Stimulated activated effector memory CD8-positive, alpha-beta T cell treated with anti-CD3 and anti-CD28 coated beads, Interleukin-12 subunit alpha, Interleukin-12 subunit beta, amount 100 ng/mL, for 72 hours (primary cell): ENCODE data around the gene CEP68.
A peak's percentile ranks its signal among the peaks of the same experiment; 100 is the strongest.

Source experiments
- ATAC-seq: fragments of 150-1000 bp; cut with Tn5 transposase; 2 replicates; pipeline ENCODE4 v1.10.0; 2021
- DNase-seq, 2 donors: peaks; one replicate each; pipeline ENCODE4 v3.0.0; 2021 to 2022; ENCODE audit warnings: low spot score in 2 of 2
- H3K27ac Mint-ChIP-seq: one replicate; pipeline ENCODE4 v1.8.0; 2022; ENCODE audit warnings: mild to moderate bottlenecking, mixed read lengths
- H3K36me3 Mint-ChIP-seq: one replicate; pipeline ENCODE4 v1.8.0; 2022; ENCODE audit warnings: mild to moderate bottlenecking, mixed read lengths
- H3K4me1 Mint-ChIP-seq: one replicate; pipeline ENCODE4 v1.8.0; 2022; ENCODE audit warnings: mixed read lengths
- H3K4me3 Mint-ChIP-seq: one replicate; pipeline ENCODE4 v1.8.0; 2022; ENCODE audit warnings: mild to moderate bottlenecking, mixed read lengths
- H3K9me3 Mint-ChIP-seq: one replicate; pipeline ENCODE4 v1.8.0; 2022; ENCODE audit warnings: mixed read lengths

Gene CEP68

DNA sequence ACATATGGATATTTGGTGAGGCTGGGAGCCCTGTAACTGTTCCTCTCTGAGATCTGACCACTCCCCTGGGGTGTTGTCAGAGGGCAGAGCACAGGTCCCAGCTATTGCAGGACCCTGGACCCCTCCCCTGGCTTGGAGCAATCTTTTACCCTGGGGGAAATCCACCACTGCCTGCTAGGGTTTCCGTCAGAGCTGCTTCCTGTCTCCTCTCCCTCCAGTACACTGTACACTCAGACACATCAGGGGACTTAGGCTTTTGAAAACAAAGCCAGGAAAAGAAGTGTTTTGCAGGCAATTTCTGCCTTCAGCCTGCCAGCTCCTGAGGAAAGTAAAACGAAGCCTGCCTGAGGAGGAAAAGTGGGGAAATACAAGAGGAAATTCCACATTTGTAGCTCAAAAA, 13.2 kb upstream of the CEP68 start:
- DNase-seq (no peak), ATAC-seq (no peak)
- Mint-ChIP-seq H3K27ac (no peak overlapping the region), H3K36me3 (peaks cover 5% of the 10 kb centered on the region), H3K9me3 (peaks cover 8% of the 10 kb centered on the region), H3K4me1 (peaks cover 12% of the 10 kb centered on the region), H3K4me3 (no peak overlapping the region)

- DNase-seq (no peak), ATAC-seq (no peak)
- Mint-ChIP-seq H3K9me3 (peaks cover 11% of the 10 kb centered on the region), H3K4me3 (no peak overlapping the region), H3K4me1 (peaks cover 12% of the 10 kb centered on the region), H3K27ac (no peak overlapping the region), H3K36me3 (peaks cover 5% of the 10 kb centered on the region)
Observed at GRCh38 chr2:65044097-65044735, 12.0 kb upstream of the CEP68 start.

DNA sequence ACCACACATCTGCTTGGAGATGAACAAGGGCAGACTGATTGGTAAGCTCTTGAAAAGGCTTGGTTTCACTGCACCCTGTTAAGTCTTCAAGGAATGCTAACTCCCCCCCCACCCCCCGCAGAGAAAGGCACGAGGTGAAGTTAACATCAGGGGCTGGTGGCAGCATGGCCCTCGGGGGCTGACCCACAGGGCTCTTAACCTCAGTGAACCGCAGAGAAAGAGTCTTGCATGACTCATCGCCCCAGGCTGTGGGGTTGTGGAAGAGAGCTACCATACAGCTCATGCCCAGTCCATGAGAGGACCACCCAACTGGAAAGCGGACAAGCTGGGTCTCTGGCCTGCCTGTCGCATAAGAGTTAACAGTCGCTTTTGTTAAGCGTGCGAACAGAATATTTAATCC, 10.6 kb upstream of the CEP68 start:
- no peak for ATAC-seq
- Mint-ChIP-seq H3K4me3 (no peak overlapping the region), H3K4me1 (peaks cover under 1% of the 10 kb centered on the region), H3K9me3 (peaks cover 11% of the 10 kb centered on the region), H3K36me3 (peaks cover 5% of the 10 kb centered on the region), H3K27ac (no peak overlapping the region)
- no peak for DNase-seq

GRCh38 chr2:65046633-65047407, 9.4 kb upstream of the CEP68 start:
- Mint-ChIP-seq H3K27ac (no peak overlapping the region), H3K4me3 (no peak overlapping the region), H3K9me3 (peaks cover 11% of the 10 kb centered on the region), H3K36me3 (no peaks in the 10 kb centered on the region), H3K4me1 (no peaks in the 10 kb centered on the region)
- DNase-seq (no peak), ATAC-seq (no peak)

DNA sequence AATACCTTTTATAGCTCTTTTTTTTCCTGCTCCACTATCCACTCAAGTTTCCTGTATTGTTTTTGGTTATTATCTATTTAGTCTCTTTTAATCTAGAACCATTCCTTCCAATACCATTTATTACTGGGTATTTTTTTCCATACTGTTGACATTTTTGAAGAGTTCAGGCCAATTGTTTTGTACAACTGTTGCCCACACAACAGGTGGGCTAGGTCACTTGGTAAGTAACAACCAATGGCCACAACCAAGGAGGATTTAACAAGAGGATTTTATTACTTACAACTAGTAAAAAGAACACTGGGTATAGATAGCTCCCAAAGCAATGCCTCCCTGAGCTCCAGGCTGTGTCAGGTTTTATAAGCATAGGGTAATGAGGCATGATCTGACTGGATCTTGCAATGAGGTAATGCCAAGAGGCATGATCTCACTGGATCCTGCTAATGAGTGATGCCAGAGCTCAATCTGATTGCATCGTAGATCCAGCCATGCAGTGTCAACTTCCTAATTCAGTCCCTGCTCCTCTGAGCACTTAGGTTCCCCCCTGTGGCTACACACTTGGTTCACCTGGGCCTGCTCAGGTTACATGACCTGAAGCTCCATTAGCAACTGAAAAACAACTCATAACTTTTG, 7.1 kb upstream of the CEP68 start:
- peaks cover 11% of the 10 kb centered on the region for H3K4me1 Mint-ChIP-seq
- peaks cover 10% of the 10 kb centered on the region for H3K9me3 Mint-ChIP-seq
- no peaks in the 10 kb centered on the region for H3K36me3 Mint-ChIP-seq
- DNase-seq (no peak), ATAC-seq (no peak)
- no peak overlapping the region for H3K4me3 Mint-ChIP-seq
- H3K27ac Mint-ChIP-seq = no peak overlapping the region

DNA sequence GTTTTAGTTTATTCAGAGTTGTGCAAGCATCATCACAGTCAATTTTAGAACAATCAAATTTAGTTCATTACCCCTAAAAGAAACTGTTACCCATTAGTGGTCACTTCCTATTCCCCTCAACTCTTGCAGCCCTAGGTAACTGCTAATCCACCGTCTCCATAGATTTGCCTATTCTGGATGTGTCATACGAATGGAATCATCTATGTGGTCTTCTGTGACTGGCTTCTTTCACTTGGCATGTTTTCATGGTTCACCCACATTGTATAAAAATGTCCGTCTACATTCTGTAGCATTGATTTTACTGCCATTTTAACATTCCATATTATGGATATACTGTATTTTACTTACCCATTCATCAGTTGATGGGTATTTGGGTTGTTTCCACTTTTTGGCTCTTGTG, 5.3 kb upstream of the CEP68 start:
- Mint-ChIP-seq H3K36me3 (peaks cover 4% of the 10 kb centered on the region), H3K9me3 (peaks cover 4% of the 10 kb centered on the region), H3K4me3 (no peak overlapping the region), H3K4me1 (peaks cover 25% of the 10 kb centered on the region), H3K27ac (no peak overlapping the region)
- no peak for ATAC-seq
- DNase-seq = no peak

DNA sequence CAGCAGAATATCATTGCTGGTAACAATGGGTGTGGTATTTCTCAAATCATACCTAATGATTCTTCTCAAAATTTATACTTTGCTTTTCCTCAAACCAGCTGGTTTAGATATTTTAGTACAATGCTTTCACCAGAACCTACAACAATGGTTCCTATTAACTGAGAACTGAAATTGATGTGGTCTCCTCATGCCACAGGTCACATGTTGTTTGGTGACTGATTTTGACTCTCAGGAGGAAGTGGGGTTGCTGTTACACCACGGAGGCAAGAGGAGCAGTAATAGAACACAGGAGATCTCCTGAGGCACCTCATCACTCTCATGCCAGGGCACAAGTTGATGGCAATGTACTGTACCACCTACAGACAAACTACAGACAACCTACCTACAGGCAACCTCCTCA, 3.0 kb upstream of the CEP68 start:
- H3K36me3 Mint-ChIP-seq = peaks cover 5% of the 10 kb centered on the region
- DNase-seq (no peak), ATAC-seq (peak; percentile 53)
- H3K9me3 Mint-ChIP-seq = peaks cover 4% of the 10 kb centered on the region
- peaks cover 41% of the 10 kb centered on the region for H3K4me1 Mint-ChIP-seq
- H3K27ac Mint-ChIP-seq = peak overlapping the region; percentile 32
- H3K4me3 Mint-ChIP-seq = peak overlapping the region; percentile 16

GRCh38 chr2:65054749-65055421, 1.3 kb upstream of the CEP68 start:
- ATAC-seq (no peak), DNase-seq (no peak)
- Mint-ChIP-seq H3K9me3 (no peaks in the 10 kb centered on the region), H3K4me3 (peak overlapping the region; percentile 92), H3K4me1 (peaks cover 46% of the 10 kb centered on the region), H3K27ac (peak overlapping the region; percentile 64), H3K36me3 (peaks cover 5% of the 10 kb centered on the region)

GRCh38 chr2:65055422-65056214, 598 bp upstream of the CEP68 start:
- Mint-ChIP-seq H3K27ac (peak overlapping the region; percentile 64), H3K4me1 (peaks cover 46% of the 10 kb centered on the region), H3K9me3 (no peaks in the 10 kb centered on the region), H3K4me3 (peak overlapping the region; percentile 92), H3K36me3 (peaks cover 5% of the 10 kb centered on the region)
- DNase-seq (no peak), ATAC-seq (peak; percentile 46)

DNA sequence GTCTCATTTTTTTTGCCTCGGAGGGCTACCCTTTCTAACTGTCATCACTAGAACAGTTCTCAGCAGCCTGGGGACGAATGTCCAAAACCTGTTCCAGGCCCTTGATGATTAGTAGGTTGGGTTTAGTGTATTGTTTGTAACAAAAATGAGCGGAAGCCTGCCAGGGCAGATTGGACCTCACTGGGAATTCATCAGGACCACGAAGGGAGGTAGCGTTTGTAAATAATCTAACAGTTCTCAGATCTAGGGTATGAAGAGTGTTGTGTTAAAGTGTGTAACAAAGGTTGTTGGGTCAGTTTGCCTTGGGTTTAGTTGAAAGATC, 799 bp downstream of the CEP68 start:
- Mint-ChIP-seq H3K36me3 (peaks cover 5% of the 10 kb centered on the region), H3K4me1 (peaks cover 51% of the 10 kb centered on the region), H3K27ac (peak overlapping the region; percentile 10), H3K9me3 (no peaks in the 10 kb centered on the region), H3K4me3 (peak overlapping the region; percentile 92)
- no peak for ATAC-seq
- DNase-seq = no peak

- ATAC-seq (peak; percentile 70), DNase-seq (peak in 1 of 2 donors; percentile 72)
- Mint-ChIP-seq H3K9me3 (no peaks in the 10 kb centered on the region), H3K27ac (peak overlapping the region; percentile 10), H3K36me3 (peaks cover 5% of the 10 kb centered on the region), H3K4me3 (peak overlapping the region; percentile 92), H3K4me1 (peaks cover 51% of the 10 kb centered on the region)
Observed at GRCh38 chr2:65057391-65058052, 1.3 kb downstream of the CEP68 start.

GRCh38 chr2:65059071-65059470, 2.9 kb downstream of the CEP68 start:
- peaks cover 40% of the 10 kb centered on the region for H3K4me1 Mint-ChIP-seq
- DNase-seq (no peak), ATAC-seq (no peak)
- no peaks in the 10 kb centered on the region for H3K9me3 Mint-ChIP-seq
- peaks cover 5% of the 10 kb centered on the region for H3K36me3 Mint-ChIP-seq
- H3K27ac Mint-ChIP-seq = no peak overlapping the region
- no peak overlapping the region for H3K4me3 Mint-ChIP-seq

DNA sequence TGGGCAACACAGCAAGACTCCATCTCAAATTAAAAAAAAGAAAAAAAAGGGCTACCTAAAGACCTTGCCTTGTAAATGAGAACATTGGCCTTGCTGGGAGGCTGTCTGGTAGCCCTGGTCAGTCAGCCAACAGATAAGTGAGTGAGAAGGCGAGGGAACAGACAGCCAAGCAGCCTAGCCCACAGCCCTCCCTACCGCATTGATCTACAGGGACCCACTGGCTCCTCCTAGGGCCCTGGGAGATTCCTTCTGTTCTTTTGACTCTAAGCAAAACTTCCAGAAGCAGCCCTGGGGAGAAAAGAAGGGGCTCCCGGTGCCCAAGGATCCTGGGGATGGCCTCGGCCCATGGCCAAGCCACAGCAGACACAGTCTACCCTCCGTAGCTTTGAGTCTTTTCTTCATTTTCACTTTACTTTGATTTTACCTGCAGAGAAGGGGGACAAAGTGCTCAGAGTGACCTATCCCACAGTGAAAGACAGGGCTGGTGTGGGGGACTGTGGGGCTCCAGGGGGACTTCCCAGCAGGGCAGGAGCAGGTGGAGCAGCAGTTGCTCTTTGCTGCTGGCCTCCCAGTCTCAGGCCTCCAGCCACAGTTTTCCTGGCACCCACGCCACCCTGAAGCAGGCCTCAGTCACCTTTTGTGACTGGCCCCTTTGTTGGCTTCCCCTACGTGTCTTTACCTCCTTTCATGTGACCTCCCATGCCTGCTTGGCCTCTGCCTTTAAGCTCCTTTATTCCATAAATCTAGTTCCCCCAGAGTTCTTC, 5.1 kb downstream of the CEP68 start:
- no peaks in the 10 kb centered on the region for H3K36me3 Mint-ChIP-seq
- peaks cover 32% of the 10 kb centered on the region for H3K4me1 Mint-ChIP-seq
- H3K4me3 Mint-ChIP-seq = no peak overlapping the region
- no peak overlapping the region for H3K27ac Mint-ChIP-seq
- DNase-seq (no peak), ATAC-seq (no peak)
- H3K9me3 Mint-ChIP-seq = no peaks in the 10 kb centered on the region

DNA sequence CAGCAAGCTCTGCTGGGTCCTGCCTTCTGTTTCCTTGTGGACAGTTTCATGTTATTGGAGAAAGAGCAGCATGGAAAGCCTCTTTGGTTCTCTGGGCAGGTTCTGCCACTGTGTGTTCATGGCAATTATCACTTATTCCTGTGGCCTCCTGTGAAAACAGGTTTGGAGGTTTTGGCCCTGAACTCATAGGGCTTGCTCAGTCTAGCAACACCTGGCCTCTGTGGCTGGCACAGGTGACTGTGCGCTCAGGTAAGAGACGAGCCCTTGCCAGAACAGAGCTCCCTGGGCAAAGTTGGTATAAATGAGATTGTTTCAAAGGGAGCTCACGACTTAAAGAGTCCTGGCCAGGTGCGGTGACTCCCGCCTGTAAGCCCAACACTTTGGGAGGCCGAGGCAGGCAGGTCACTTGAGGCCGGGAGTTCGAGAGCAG, 5.7 kb downstream of the CEP68 start:
- Mint-ChIP-seq H3K9me3 (no peaks in the 10 kb centered on the region), H3K4me3 (no peak overlapping the region), H3K36me3 (peaks cover under 1% of the 10 kb centered on the region), H3K4me1 (peaks cover 30% of the 10 kb centered on the region), H3K27ac (no peak overlapping the region)
- DNase-seq (no peak), ATAC-seq (no peak)
